ENCODE results near the gene CAMTA1.

CAMTA1 gene

DNA sequence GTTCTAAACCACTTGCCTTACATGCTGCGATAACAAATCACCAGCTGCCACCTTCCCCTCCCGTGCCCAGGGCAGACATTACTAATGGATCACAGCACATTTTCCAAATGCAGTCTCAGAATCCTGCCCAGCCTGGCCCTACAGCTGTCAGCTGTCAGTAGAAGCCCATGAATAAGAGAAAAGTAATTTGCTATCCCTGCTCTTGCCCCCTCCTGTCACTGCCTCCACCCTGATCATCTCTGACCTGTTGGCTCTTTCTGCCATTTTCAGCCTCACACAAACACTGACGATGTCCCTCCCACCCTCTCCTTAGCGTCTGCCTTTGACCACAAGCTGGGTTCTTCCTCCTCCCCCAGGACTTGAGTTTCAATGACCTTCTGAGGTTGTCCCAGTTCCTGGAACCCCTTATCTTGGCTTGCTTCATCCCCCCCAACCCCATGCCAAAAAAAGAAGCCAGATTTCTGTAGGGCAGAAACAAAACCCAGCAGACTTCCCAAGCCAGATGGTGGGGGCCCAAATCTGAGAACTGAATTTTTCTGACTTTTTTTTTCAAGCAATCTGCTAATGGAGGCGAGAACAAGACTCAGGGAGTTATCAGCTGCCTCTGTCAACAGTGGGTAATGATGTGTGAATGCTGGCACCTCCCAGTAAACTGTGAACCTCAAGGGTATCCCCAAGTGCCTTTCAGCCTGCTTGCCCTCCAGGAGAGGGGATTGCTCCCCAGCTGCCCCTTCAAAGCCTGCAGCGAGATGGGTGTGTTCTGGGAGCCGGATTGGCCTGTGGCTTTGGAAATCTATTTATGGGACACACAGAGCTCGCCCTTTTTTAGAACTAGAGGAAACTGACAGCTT is 769.4 kb downstream of the CAMTA1 start:
- no peak for DNase-seq

DNA sequence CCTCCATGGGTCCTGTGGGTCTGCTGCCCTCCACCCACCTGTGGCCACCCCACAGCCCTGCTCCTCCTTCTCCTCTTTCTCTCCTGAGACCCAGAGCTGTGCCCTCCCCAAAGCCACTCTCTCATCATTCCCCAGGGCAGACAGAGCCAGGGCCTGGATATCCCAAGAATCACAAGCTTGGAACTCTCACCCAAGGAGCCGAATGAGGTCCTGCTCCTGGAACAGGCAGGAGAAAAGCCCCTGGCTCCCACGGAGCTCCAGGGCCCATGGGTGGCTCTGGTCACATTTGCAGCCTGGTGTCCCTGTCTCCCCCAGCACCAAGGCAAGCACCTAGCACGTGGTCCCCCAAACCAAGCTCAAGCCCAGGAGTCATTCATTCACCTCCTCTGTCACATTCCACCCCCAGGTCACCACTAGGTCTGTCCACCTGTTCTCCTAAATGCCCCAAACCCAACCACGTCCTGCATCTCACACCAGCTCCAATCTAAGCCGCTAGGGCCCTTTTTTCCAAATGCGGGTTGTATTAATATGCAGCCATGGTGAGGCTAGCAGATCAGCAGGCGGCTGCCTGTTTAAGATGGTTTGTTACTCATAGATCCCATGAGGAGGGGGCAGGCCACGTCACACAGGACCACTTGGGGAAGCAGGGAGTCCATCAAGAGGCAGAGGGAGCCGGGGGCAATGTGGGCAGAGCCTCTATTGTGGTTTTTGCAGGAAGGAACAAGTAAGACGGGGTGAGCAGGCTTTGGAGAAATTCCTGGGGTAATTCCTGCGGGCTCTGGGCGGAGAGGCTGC is 770.3 kb downstream of the CAMTA1 start:
- DNase-seq, result no peak

DNA sequence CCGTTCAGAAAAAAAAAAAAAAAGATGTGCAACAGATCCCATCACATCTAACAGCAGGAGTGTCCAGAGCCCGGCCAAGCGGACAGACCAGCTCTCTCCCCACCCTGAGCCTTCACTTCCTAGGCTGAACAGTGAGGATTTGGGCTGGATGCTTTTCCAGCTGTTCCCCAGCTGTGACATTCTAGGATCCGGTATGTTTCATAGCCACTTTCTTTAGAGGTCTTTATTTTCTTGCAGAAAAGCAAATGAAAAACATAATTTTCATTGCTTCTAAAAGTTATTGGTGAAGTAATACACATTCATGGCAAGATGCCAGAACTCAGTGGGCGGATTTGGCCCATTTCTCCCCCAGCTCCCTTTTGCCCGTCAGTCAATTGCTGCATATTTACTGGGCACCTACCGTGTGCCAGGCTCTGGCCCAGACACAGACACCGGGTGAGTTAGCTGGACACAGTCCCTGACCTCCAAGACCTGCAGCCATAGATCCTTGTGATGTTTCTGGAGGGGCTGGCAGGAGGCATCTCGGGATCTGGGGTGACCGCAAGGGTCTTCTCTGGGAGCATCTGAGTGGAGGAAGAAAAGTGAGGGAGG is 772.1 kb downstream of the CAMTA1 start:
- DNase-seq, result no peak

DNA sequence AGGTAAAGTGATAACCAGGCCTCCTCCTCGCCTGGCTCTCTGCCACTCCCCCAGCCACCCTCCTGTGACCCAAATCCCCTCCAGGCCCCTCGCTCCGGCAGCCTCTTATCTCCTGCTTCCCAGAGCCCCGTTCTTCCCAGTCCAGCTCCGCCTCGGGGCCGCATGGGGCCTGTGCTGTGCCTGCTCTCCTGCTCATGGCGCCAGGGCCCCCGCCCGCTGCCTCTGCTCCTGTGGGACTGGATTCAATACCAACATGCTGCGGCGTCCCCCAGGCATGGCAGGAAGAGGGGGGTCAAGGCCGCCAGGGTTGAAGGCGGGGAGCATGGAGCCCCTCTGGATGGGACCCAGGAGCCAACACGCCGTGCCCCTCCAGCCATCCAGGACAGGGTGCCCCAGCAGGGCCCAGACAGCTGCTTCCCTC is 772.8 kb downstream of the CAMTA1 start:
- no peak for DNase-seq

DNA sequence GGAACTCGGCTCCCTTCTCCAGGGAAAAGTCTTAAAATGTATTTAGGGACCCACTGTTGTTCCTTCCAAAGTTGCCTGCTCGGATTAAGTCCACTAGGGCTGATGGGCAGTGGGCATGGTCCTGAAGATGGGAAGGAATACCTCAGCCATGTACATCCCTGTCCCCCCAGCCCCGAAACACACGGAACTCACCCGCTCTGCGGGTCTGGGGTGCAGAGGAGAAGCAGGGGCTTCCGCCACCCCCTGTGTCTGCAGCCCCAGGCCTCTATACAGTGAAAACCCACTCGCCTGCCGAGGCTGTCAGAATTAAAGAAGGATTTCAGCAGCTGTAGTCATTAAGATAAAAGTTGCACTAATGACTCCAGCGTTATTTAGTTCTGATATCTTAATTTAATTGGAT is 773.2 kb downstream of the CAMTA1 start:
- DNase-seq, result no peak

DNA sequence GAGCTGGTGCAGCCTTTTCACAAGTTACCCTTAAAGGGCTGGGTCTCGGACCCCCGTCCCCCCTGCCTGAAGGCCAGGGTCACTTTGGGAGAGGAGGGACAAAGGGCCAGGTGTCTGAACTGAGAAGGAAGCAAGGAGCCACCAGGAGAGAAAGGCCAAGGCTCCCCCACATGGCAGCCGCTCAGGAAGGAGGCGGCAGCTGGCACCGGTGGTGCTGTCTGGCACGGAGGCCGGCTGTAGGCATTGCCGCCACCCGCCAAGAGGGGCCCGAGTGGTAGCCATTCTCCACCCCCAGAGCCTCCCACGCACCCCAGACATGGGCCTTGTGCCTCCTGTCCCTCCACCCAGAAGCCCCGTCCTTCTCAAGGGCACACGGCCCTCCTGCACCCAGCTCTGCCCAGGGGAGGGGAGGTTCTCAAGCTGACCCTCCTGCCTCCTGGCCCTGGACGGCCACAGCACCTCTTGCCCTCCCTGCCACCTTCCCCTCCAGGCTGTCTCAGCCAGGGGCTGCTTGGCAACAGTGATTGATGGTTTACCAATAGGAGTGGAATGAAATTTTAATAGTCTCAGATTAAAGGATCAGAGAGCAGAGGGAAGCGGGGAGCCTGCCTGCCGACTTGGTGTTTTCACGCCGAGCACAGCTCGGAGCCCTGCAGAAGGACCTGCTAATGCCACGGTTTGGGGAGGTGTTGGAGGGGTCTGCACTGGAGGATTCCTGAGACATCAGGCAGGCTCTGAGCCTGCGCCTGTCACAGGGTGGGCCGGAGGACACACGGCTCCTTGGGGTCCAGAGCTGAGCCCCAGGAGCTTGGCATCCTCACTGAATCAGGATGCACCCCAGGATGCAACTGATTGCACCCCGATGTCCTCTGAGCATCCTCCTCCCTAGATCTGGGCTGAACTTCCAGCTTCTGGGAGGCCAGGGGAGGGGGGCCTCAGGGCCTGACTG is 773.9 kb downstream of the CAMTA1 start:
- no peak for DNase-seq

DNA sequence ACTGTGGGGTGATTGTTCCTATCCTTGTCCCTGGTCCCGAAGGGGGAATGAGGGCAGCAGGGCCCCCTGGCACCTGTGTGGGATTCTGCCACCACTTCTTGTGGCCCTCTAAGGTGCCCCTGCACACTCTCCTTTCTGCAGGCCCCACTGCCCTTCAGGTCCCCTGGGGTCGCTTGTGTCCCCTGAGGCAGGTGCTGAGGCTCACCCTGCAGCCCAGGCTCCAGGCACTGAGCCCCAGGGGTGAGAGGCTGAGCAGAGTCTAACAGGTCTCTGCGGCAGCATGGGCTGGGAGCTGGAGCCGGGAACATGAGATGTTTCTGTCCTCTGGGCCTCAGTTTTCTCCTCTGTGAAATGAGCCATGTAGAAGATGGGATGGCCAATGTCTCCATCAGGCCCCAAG is 774.9 kb downstream of the CAMTA1 start:
- no peak for DNase-seq

DNA sequence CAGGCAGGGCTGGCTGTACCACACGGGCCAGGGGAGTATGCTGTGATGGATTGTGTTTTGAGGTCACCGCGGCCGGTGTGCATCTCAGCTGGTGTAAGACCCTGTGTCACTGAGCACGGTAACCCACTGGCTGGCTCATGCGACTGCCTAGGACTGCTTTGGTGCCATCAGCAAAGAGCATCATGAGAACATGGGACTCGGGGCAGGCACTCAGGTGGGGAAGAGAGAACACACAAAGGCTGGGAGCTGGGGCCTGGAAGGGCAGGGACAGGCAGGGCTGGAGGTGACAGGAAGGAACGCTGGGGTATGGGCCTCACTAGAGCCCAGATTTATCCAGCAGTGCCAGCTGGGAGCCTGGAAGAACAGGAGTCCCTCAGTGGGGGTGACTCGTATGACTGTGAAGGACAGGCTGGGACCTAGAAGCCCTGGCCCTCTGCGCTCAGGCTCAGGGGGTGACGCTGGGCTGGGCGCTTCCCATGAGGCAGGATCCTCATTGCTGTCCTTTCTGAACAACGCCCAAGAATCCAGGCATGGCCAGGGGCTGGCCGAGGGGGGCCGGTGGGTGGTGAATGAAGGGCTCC is 775.4 kb downstream of the CAMTA1 start:
- DNase-seq, result no peak

DNA sequence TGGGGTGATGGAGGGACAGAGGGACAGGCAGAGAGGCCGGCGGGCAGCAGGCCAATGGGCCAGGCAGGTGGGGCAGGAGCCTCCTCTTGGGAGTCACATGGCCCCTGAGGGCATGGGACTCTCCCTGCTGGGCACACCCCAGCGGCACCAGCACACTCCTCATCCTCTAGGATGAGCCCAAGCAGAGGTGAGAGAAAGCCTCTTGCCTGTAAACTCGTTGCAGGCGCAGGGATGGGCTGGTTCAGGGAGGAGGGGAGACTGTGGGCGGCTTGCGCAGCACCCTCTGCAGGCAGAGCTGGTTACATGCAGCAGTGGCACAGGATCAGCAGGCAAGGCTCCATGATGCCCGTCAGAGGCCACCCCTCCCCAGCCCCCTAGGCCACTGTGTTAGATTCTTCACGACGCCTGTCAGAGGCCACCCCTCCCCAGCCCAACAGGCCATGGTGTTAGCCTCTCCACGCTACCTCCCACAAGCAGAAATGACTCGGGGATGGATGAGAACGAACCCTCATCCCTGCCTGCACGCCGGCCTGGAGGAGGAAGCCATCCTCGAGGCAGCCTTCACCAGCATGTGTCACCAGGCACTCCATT is 776.2 kb downstream of the CAMTA1 start:
- no peak for DNase-seq

DNA sequence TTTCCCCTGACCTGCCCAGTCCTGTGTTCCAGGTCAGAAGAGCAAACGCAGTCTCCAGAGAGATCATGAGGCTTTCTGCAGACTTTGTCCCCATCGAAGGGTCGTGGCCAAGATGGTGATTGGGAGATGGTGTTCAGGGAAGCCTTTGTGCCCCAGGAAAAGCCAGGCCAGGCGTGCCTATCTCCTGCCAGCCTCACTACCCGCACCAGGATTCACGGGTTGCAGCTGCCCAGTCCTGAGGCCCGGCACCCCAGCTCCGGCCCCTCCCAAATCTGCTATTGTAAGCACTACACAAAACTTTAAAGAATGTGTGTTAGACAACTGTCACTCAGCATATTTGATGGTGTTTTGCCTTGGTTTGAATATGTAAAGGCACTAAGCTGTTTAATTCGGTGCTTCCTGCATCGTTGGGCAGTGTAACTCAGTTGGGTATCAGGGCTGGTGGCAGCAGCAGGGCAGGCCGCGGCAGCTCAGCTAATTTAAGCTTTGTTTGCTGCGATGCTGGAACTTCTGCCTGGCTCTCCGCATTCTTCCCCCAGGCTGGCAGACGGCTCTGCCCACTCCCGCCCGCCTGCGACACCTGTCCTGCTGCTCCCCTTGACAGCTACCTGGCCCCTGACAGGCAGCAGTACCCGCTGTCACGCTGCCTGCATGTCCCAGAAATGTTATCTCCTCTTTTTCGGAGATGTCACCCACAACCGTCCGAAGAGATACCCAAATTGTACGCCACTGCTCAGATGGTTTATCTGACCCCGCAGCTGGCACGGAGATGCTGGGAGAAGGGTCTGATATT is 776.9 kb downstream of the CAMTA1 start:
- no peak for DNase-seq

DNA sequence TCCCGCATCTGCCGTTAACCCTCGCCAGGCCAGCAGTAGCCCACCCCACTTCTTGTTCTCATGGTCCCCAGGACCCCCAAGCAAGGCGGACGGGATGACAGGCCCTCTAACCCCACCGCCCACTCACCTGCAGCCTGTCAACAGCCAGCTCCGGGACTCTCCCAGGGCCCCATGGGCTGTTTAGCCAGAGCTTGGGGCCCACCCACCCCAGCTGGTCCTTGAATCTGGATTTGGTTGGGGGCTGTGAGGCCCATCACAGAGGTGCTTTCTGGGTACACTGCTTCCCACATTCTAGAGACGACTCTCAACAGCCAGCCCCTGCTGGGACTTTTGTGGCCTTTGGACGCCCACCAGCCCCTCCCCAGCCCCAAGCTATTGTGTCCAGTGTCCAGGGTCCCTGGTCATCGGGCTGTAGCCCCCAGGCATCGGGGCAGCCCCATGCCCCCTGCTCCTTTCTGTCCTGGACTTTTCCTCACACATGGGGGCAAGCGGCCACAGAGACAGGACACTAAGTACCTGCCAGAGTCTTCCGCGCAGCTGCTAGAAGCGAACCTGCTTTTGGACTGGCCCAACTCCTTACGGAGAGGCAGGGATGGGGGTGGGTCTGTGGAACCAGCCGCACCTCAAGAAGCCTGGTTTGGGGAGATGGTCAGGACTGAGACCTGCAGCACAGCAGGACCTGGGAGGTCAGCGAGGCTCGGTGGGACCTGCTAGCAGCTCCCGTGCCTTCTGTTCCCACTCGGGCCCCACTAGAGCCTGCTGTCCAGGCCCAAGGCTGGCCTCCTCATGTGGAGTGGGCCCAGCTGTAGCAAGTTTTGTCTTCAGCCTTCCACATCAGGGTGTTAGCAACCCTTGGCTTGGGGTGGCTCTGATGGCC is 777.7 kb downstream of the CAMTA1 start:
- no peak for DNase-seq

DNA sequence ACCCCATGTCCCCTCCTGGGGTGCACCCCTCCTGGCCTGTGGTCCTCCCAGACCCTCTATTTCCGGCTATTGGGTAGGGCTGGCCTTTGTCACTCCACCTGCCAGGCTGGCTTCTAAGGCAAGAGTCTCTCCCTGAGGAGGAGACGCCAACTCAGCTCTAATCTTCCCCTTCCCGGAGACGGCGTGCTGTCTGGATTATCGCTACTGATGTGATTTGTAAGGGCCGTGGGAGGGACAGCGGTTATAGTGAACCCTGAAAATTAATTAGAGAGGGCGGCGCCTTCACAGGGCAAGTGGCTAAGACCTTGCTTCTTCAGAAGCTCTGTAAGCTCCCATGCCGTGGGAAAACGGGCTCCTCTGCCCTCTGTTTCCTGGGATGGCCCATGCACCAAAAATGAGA is 778.9 kb downstream of the CAMTA1 start:
- no peak for DNase-seq

DNA sequence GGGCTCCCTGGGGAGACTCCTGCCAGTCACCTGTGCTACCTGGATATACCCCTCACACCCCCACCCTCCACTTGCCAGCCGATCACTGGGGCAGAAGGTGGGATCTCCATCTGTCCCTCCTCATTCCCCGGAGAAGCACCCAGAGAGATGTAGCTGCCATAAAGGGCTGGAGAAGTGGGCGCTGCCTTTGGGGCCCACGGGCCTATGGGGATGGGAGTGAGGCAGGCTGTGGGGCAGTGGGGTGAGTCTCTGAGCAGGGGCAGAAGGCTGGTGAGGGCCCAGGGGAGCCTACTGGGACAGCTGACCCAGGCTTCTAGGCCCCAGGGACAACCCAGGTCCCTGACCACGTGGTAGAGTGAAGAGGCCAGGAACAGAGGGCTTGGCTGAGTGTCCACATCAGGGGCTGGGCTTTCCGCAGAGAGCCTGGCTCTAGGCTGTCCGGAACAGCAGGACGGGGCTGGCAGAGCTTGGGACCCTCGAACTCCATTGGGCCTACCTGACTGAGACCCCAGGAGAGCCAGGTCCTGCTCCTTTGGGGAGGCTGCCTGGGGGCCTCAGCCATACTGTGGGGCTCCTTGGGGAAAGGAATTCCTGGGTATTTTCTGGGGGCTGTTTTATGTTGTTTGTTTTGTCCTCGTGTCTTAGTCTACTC is 780.0 kb downstream of the CAMTA1 start:
- DNase-seq, result no peak

DNA sequence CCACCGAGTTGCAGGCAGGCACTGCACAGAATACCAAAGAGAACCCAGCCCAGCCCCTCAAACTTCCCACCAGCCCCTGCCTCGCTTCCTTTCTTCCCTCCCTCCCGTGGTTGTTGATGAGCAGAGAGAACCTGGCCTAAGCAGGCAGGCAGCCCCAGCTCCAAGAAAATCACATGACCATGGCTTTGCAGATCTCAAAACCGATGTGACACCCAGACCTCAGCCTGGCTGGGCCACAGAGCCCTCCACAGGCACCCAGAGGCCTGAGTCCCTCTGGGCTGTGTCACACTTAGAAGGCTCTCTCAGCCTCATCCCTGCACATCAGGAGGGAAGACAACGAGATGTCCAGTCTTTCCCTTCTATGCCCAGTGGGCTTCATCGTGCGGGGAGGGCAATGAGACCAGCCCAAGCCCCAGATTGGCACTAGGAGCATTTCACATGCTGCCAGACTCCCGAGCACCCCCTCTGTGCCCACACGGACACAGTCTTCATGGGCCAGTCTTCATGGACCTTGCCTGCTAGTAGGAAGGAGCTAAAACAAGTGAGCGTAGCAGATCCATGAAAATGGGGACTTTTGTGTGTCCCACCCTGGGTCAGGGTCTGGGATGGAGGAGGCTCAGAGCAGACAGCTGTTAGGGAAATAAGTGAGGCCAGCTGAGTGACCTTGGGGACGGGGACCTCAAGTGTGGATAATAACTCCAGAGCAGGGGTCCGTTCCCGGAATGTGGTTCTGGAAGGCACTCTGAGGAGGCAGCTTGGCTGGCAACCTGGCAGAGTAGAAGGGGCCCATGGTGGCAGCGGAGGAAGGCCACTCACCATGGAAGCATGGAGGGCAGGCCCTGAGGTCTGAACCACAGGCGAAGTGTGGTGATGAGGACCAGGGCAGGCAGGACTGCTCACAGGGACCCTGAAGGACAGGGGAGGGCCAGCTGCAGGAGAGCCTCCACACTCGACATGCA is 781.4 kb downstream of the CAMTA1 start:
- no peak for DNase-seq

DNA sequence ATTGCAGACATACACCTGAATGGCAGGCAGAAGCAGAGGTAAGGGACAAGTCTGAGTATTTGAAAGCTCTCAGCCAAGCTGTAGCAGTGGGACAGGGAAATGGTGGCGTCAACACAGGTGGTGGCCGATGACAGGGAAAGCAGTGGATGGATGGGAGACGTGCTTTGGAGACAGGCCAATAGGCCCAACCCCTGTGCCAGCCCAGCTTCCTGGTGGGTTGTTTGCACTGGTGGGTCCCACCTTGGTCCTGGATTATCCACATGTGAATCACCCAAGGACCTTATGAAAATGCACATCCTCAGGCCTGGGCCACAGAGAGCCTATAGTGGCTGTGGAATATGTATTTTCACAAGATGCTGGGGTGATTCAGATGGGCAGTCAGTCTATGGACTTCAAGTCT is 782.1 kb downstream of the CAMTA1 start:
- DNase-seq, result no peak

DNA sequence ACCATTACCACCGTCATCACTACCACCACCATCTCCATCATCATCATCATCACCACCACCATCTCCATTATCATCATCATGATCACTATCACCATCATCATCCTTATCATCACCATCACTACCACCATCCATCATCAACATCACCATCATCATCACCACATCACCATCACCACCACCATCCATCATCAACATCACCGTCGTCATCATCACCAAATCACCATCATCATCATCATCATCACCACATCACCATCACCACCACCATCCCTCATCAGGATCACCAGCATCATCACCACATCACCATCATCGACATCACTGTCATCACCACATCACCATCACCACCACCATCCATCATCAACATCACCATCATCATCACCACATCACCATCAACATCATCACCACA is 782.8 kb downstream of the CAMTA1 start:
- DNase-seq, result no peak

DNA sequence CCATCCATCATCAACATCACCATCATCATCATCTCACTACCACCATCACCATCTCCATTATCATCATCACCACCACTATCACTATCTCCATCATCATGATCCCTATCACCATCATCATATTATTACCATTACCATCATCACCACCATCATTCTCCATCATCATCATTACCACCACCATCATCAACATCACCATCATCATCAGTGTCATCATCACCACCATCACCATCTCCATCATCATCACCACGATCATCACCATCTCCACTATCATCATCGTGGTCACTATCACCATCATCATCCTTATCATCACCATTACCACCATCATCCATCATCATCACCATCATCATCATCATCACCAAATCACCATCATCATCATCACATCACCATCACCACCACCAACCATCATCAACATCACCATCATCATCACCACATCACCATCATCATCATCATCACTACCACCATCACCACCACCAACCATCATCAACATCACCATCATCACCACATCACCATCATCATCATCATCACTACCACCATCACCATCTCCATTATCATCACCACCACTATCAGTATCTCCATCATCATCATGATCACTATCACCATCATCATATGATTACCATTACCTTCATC is 783.8 kb downstream of the CAMTA1 start:
- no peak for DNase-seq

DNA sequence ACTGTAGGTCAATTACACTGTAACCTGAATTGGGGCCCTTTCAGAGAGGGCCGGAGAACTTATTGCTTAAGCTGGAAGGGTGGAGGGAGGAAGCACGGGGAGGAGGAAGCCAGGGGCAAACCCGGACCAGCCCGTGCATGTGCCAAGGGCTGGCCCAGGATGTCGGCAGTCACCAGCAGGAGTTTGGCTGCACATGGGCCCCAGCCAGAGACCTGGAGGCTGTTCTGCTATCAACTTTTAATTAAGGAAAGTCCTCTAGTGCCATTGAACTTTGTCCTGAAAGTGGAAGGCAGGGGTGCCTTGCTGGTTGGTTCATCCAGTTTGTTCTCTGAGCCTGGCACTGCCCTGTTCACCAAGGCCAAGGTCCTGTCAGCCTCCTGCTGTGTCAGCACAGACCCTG is 785.1 kb downstream of the CAMTA1 start:
- no peak for DNase-seq
